WERI-Rb-1 (cell line): Measurements from ENCODE around the gene SLC10A7.
A peak's percentile ranks its signal among the peaks of the same experiment; 100 is the strongest.

Source experiments
- DNase-seq: peaks from one replicate; pipeline ENCODE4 v3.0.0-alpha.2; 2020
- H3K27ac ChIP-seq: fragments of 250-450 bp; sonication (Bioruptor Pico); 2 replicates; pipeline ENCODE4 v1.5.1; 2020; ENCODE audit warnings: mild to moderate bottlenecking, moderate library complexity
- H3K27me3 ChIP-seq: fragments of 250-450 bp; sonication (Bioruptor Pico); 2 replicates; pipeline ENCODE4 v1.5.1; 2021; ENCODE audit warnings: mild to moderate bottlenecking, low read depth, moderate library complexity; ENCODE audit not compliant: insufficient read depth, severe bottlenecking
- H3K36me3 ChIP-seq: fragments of 250-450 bp; sonication (Bioruptor Pico); 2 replicates; pipeline ENCODE4 v1.5.1; 2020; ENCODE audit warnings: mild to moderate bottlenecking, moderate library complexity
- H3K4me3 ChIP-seq: 2 replicates; pipeline ENCODE4 v1.5.1; 2011; ENCODE audit warnings: low read depth, mild to moderate bottlenecking, control low read depth, low read length
- H3K9me3 ChIP-seq: fragments of 250-450 bp; sonication (Bioruptor Pico); 2 replicates; pipeline ENCODE4 v1.5.1; 2021; ENCODE audit warnings: mild to moderate bottlenecking, moderate library complexity; ENCODE audit not compliant: severe bottlenecking
- TF ChIP-seq, protein P1 (sequence below): IDR thresholded peaks from 2 replicates; pipeline ENCODE4 v1.5.1; 2011; ENCODE audit warnings: low read depth, mild to moderate bottlenecking, control low read depth, inconsistent platforms, low read length

SLC10A7 gene

DNA sequence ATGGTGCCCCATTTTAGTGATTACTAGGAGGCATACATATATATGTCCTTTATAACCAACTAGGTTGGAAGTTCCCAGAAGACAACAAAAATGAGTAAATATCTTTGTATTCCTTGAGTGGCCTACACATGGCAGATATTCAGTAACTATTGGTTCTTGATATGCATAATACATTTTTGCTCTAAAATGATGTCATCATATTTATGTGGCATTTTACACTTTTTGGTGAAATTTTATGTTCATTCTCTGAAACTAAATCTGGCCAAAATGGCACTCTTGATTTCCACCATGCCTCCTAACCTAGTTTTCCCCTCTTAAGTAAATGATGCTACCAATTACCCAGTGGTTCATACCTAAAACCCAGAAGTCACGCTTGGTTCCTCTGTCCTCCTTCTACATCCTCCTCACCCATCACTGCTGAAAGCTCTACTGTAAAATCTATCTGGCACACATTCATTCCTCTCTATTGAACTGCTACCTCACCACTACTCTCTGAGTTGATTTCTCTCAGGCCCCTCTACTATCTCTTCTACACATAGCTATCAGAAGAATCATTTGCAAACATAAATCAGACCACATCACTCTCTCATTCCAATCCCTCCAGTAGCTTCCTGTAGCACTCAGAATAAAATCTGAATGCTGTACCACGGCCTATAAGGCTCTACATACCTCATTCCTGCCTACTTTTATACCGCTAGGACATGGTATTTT lies 13.4 kb downstream of the SLC10A7 start:
- TF ChIP-seq, protein P1, sequence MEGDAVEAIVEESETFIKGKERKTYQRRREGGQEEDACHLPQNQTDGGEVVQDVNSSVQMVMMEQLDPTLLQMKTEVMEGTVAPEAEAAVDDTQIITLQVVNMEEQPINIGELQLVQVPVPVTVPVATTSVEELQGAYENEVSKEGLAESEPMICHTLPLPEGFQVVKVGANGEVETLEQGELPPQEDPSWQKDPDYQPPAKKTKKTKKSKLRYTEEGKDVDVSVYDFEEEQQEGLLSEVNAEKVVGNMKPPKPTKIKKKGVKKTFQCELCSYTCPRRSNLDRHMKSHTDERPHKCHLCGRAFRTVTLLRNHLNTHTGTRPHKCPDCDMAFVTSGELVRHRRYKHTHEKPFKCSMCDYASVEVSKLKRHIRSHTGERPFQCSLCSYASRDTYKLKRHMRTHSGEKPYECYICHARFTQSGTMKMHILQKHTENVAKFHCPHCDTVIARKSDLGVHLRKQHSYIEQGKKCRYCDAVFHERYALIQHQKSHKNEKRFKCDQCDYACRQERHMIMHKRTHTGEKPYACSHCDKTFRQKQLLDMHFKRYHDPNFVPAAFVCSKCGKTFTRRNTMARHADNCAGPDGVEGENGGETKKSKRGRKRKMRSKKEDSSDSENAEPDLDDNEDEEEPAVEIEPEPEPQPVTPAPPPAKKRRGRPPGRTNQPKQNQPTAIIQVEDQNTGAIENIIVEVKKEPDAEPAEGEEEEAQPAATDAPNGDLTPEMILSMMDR: no peak
- no peak for DNase-seq
- peaks cover 3% of the 10 kb centered on the region for H3K36me3 ChIP-seq
- no peaks in the 10 kb centered on the region for H3K27me3 ChIP-seq
- no peak overlapping the region for H3K27ac ChIP-seq
- no peak overlapping the region for H3K4me3 ChIP-seq
- no peaks in the 10 kb centered on the region for H3K9me3 ChIP-seq

DNA sequence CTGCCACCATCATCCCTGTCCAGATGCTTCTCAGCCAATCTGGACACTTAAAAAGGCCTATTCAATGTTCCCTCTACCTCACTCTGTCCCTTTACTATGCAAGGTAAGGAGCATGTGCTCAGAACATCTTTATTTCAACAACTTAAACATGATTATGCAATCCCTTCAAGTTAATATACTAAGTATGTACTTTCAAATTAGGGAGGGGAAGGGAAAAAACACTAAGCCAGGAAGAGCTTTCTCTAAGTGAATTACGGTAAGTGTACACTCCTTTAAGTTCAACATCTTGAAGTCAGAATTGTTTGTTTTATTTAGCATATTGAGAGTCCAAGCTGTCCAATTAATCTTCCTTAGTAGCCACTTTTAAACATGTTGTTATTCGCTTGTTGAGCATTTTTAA lies 14.1 kb downstream of the SLC10A7 start:
- no peak for DNase-seq
- H3K9me3 ChIP-seq: no peaks in the 10 kb centered on the region
- peaks cover 4% of the 10 kb centered on the region for H3K36me3 ChIP-seq
- H3K27ac ChIP-seq: no peak overlapping the region
- TF ChIP-seq, protein P1: no peak
- H3K4me3 ChIP-seq: no peak overlapping the region
- no peaks in the 10 kb centered on the region for H3K27me3 ChIP-seq

DNA sequence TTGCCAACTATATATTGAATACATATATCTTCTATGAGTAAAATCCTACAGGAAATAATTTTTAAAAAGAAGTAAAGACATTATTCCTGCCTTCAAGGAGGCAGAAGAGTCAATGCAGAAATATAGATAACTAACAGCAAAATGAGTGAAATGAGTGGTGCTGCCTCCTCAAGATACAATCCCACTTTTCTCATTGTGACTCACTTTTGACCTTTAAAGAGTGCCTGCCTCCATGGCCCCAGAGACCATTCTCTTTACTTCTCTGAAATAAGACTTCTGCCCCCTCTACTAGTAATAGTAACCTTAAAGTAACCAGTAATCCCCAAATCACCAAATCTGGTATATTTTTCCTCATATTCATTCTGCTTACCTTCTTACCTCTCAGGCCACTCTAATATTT lies 15.5 kb downstream of the SLC10A7 start:
- Histone ChIP-seq H3K27ac (no peak overlapping the region), H3K36me3 (peaks cover 4% of the 10 kb centered on the region), H3K4me3 (no peak overlapping the region), H3K27me3 (no peaks in the 10 kb centered on the region), H3K9me3 (no peaks in the 10 kb centered on the region)
- no peak for DNase-seq
- TF ChIP-seq, protein P1: no peak

GRCh38 chr4:146500216-146500615 lies 21.5 kb downstream of the SLC10A7 start:
- Histone ChIP-seq H3K4me3 (no peak overlapping the region), H3K27me3 (no peaks in the 10 kb centered on the region), H3K27ac (no peak overlapping the region), H3K9me3 (no peaks in the 10 kb centered on the region), H3K36me3 (peaks cover 4% of the 10 kb centered on the region)
- TF ChIP-seq, protein P1: no peak
- DNase-seq: no peak

DNA sequence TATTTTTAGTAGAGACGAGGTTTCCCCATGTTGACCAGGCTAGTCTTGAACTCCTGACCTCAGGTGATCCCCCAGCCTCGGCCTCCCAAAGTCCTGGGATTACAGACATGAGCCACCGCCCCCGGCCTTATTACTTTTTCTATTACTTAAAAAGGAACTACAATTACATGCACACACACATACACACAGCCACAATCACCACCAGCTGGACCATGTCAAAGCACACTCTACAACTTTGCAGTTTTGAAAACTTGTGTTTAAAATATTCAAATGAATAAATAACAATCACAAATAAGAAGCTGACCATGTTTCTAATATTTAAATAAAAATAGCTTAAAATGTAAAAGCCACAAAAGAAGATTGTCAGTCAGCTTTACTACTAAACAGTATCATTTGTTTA lies 23.4 kb downstream of the SLC10A7 start:
- Histone ChIP-seq H3K27me3 (no peaks in the 10 kb centered on the region), H3K4me3 (no peak overlapping the region), H3K27ac (no peak overlapping the region), H3K9me3 (no peaks in the 10 kb centered on the region), H3K36me3 (no peaks in the 10 kb centered on the region; the same call in none of the 2 replicates)
- TF ChIP-seq, protein P1: no peak
- peak; percentile 18 for DNase-seq

DNA sequence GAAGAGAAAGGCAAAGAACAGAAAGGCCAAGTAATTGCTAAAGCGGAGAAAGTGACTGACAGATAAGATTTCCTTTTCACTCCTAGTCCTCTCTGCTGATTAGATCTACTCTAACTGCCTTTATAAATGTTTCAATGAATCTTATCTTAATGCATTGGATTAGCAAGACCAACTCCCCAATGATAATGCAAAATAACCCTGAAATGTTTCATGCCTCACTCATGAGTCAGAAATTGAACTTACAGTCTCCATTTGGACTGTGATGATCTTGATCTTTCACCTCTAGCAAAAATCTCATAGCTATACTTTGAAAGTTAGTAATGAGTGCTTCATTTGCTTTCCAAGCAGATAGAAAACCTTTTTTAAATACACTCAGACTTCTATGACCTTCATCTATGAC lies 26.5 kb downstream of the SLC10A7 start:
- Histone ChIP-seq H3K4me3 (no peak overlapping the region), H3K27me3 (no peaks in the 10 kb centered on the region), H3K9me3 (no peaks in the 10 kb centered on the region), H3K27ac (no peak overlapping the region), H3K36me3 (no peaks in the 10 kb centered on the region; the same call in 1 of the 2 replicates)
- TF ChIP-seq, protein P1: no peak
- no peak for DNase-seq
